ENCODE measurements around the gene ANKRD12.

DNA sequence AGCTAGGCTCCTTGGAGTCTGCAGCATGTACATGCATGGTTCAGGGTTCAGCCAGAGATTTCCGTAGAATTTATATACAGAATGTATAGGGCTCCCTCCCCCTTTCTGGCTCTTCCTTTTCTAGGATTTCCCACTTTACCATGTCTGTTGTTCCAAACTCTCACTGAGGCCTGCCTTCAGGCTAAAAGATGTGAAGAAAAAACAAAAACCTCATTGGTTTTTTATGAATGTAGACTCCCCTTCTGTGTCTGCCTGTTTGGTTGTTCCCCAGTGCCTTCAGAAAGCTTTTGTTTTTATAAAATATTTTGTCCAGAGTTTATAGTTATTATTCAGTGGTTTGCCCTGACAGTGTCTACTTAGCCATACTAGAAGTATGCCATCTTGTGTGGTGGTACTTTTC is 30.5 kb upstream of the ANKRD12 start:
- TF ChIP-seq CTCF (IDR thresholded peaks at IDR 0.05; ENCODE audit: poor library complexity, severe bottlenecking) (no peak), TAF1 (IDR thresholded peaks at IDR 0.05; ENCODE audit: low read depth) (no peak), MXI1 (conservative IDR thresholded peaks at IDR 0.05; ENCODE audit: poor library complexity, severe bottlenecking) (no peak), EZH2 (IDR thresholded peaks at IDR 0.05; ENCODE audit: borderline replicate concordance, insufficient read depth, low read length, poor library complexity, severe bottlenecking) (no peak)

Measured in neural cell (in vitro differentiated cells).